Muscle of leg (tissue), 11 donors: ENCODE data around the gene FBXW11. TPM values are rescaled to one million over a fixed set of nuclear protein-coding genes. Genes with fewer than 3 reads are reported as not detected.
A peak's percentile ranks its signal among the peaks of the same experiment; 100 is the strongest.

Source experiments
- DNase-seq: peaks from one replicate; pipeline ENCODE4 v3.0.0; 2013
- H3K27ac ChIP-seq: one replicate; pipeline ENCODE4 v1.5.1; 2013; ENCODE audit warnings: mild to moderate bottlenecking, low read length, control low read depth
- H3K27me3 ChIP-seq: one replicate; pipeline ENCODE4 v1.6.1; 2013; ENCODE audit warnings: low read length; ENCODE audit not compliant: control insufficient read depth, insufficient read depth
- H3K36me3 ChIP-seq: one replicate; pipeline ENCODE4 v1.6.1; 2013; ENCODE audit warnings: low read length; ENCODE audit not compliant: control insufficient read depth, insufficient read depth
- H3K4me1 ChIP-seq: one replicate; pipeline ENCODE4 v1.6.1; 2013; ENCODE audit warnings: low read length; ENCODE audit not compliant: control insufficient read depth, insufficient read depth
- H3K4me3 ChIP-seq: one replicate; pipeline ENCODE4 v1.5.1; 2013; ENCODE audit warnings: low read length, control low read depth
- H3K9me3 ChIP-seq: replicated peaks from 2 replicates; pipeline ENCODE4 v1.6.1; 2013; ENCODE audit warnings: low read depth, low read length; ENCODE audit not compliant: control insufficient read depth
- WGBS: methylation state at CpG from one replicate; pipeline ENCODE4 v1.1.5; 2013; ENCODE audit warnings: missing lambda C conversion rate; ENCODE audit not compliant: insufficient coverage; 5-methylcytosine and 5-hydroxymethylcytosine counted together
- polyA plus RNA-seq, 8 donors: library from polyadenylated mRNA; unstranded; fragments of 120-200 nt; gene quantifications; one replicate each; pipeline versions ENCODE4 v1.2.1 to v1.2.3, GENCODE V29; 2013; ENCODE audit warnings: inconsistent platforms in 1 of 8, low replicate concordance in 1 of 8; ENCODE audit not compliant: insufficient read length in 8 of 8, insufficient read depth in 1 of 8
- total RNA-seq: library from RNA; stranded (reverse); fragments of 120-200 nt; gene quantifications from one replicate; pipeline ENCODE4 v1.2.4, GENCODE V29; 2013

The FBXW11 gene
- total and polyA plus RNA-seq, 9 donors: 28.9 to 45.4 (median 35.9) TPM

DNA sequence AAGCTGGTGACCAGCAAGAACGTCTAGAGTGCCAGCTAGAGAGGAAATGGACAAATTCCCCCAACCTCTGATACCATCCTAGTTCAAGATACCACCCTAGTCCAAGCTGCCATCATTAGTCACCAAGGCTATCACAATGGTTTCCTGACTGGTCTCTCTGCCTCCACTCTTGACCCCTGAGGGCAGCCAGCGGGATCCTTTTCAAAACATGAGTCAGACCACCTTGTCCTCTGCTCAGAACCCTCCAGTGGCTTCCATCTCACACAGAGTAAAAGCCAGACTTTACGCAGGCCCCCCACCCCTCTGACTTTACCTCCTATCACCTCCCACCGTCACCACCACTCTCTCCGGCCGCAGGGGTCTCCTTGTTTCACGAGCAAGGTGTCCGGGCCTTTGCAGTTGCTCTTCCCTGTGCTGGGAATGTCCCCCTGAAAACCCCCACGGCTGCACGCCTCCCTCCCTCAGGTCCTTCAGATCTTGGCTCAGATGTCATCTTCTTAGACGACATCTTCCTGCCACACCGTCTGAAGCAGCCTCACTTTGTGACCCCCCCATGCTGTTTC lies 42.2 kb upstream of the FBXW11 start:
- WGBS: 77% methylated on average over 12 of the region's 12 CpGs
- Histone ChIP-seq H3K9me3 (no peaks in the 10 kb centered on the region), H3K36me3 (peaks cover 37% of the 10 kb centered on the region)

DNA sequence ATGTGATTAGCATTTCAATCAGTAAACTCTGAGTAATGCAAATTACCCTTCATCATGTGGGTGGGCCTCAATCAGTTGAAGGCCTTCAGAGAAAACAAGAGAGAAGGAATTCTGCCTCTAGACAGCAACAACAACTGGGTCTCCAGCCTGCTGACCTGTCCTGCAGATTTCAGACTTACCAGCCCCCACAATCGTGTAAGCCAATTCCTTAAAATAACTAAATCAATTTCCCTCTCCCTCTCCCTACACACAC lies 41.7 kb upstream of the FBXW11 start:
- peaks cover 37% of the 10 kb centered on the region for H3K36me3 ChIP-seq
- 69% methylated on average over 1 of the region's 1 CpG for WGBS
- no peaks in the 10 kb centered on the region for H3K9me3 ChIP-seq
- peaks cover 12% of the 10 kb centered on the region for H3K4me1 ChIP-seq
- H3K27me3 ChIP-seq: no peaks in the 10 kb centered on the region
- H3K4me3 ChIP-seq: no peak overlapping the region
- DNase-seq: no peak
- no peak overlapping the region for H3K27ac ChIP-seq

More for the DNA sequence above, 42.2 kb upstream of the FBXW11 start:
- Histone ChIP-seq H3K27ac (no peak overlapping the region), H3K4me1 (peaks cover 12% of the 10 kb centered on the region), H3K4me3 (no peak overlapping the region), H3K27me3 (no peaks in the 10 kb centered on the region)
- no peak for DNase-seq

DNA sequence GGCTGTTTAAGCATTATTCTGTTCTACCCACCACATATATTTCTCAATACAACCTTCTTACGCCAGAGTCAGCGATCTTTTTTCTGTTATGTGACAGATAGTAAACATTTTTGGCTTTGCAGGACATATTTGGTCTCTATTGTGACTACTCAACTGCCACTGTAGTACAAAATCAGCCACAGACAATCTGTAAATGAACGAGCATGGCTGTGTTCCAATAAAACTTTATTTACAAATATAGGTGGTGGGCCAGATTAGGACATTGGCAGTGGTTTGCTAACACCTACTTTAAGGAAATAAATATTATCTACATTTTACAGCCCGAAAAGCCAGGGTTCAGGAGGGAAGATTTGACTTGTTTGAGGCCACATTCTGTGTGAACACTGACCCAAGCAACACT lies 40.2 kb upstream of the FBXW11 start:
- H3K27ac ChIP-seq: peak overlapping the region; percentile 67
- peaks cover 12% of the 10 kb centered on the region for H3K4me1 ChIP-seq
- no peaks in the 10 kb centered on the region for H3K9me3 ChIP-seq
- no peak overlapping the region for H3K4me3 ChIP-seq
- H3K36me3 ChIP-seq: peaks cover 26% of the 10 kb centered on the region
- DNase-seq: no peak
- WGBS: 100% methylated on average over 1 of the region's 4 CpGs
- no peaks in the 10 kb centered on the region for H3K27me3 ChIP-seq

DNA sequence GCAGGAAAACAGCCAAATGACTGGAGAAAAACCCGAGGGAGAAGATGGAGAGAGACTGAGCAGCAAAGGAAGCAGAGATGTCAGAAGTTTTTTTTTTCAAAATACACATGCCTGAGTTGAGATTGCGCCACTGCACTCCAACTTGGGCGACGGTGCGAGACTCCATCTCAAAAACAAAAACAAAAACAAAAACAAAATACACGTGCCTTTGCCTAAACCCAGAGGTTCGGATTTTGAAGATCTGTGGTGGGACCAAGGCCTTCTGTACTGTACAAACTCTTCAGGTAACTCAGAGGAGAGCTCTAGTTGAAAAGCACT lies 38.8 kb upstream of the FBXW11 start:
- Histone ChIP-seq H3K27ac (no peak overlapping the region), H3K4me1 (peaks cover 12% of the 10 kb centered on the region), H3K27me3 (no peaks in the 10 kb centered on the region), H3K9me3 (no peaks in the 10 kb centered on the region), H3K36me3 (peaks cover 26% of the 10 kb centered on the region), H3K4me3 (no peak overlapping the region)
- 83% methylated on average over 1 of the region's 7 CpGs for WGBS
- no peak for DNase-seq

DNA sequence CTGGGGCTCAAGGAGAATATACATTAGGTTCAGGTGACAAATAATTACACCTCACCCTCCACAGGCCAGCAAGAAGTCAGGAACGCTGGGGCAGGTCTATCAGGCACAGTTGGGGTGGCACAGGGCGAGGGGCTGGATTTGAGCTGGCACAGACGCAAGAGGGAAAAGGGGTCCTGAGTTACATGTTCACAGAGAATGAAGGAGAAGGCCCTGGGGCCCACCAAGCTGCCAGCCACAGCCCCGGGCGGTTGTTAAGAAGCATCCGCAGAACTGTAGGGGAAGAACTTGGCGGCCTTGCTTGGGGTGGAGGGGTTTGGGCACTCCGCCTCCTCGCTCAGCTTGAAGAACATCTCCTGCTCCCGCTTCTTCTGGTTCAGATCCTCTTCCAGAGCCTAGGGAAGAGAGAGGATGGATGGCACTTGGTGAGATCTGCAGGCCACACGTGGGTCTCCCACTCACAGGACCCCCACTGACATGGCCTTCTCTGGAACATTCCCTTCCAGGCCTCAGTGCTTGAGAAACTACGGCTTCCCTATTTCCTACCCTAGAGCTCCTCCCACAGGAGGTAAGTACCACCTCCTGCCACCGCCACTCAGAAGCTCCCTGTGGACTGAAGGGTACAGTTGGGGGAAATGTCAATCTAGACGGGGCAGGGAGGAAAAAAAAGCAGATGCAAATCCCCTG lies 38.3 kb upstream of the FBXW11 start:
- peaks cover 22% of the 10 kb centered on the region for H3K36me3 ChIP-seq
- H3K27ac ChIP-seq: no peak overlapping the region
- WGBS: 74% methylated on average over 7 of the region's 14 CpGs
- no peak overlapping the region for H3K4me3 ChIP-seq
- no peaks in the 10 kb centered on the region for H3K9me3 ChIP-seq
- H3K4me1 ChIP-seq: peaks cover 12% of the 10 kb centered on the region
- DNase-seq: peak; percentile 13
- no peaks in the 10 kb centered on the region for H3K27me3 ChIP-seq

DNA sequence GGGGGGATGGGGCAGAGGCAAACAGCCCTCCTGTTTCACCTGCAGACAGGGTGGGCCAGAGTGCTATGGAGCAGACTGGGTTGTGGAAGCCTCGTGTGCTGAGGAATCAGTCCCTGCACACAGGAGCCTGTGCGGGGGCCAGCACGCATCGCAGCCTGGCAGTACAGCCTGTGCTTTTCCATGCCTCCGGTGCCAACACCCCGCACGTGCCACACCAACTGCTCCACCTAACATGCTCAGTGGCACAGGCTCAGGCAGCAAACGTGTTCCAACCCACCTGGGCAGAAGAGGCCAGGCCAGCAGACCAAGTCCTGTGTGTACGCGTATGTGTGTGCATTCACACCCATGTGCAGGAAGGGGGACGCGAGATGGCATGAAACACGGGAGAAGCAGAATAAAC lies 37.4 kb upstream of the FBXW11 start:
- WGBS: 87% methylated on average over 8 of the region's 13 CpGs
- Histone ChIP-seq H3K27ac (no peak overlapping the region), H3K4me1 (peaks cover 12% of the 10 kb centered on the region), H3K4me3 (no peak overlapping the region), H3K36me3 (peaks cover 15% of the 10 kb centered on the region), H3K27me3 (no peaks in the 10 kb centered on the region), H3K9me3 (no peaks in the 10 kb centered on the region)
- DNase-seq: no peak

DNA sequence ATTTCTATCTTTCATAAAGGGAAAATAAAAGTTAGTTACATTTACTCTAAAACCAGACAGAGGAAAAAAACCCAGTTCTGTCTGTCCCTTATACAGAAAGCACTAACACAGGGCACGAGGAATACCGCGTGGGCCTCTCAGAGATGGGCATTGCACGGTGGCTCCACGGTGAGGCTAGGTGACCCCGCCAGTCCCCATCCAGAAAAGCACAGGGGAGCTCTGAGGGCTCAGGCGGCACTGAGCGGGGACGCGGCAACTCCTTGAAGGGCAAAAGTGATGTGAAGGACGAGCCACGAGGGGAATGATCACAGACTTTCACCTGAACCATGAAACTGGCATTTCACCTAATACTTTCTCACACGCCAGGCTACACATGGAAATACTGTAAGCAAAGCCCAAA lies 35.7 kb upstream of the FBXW11 start:
- Histone ChIP-seq H3K27me3 (no peaks in the 10 kb centered on the region), H3K4me1 (peaks cover 4% of the 10 kb centered on the region), H3K36me3 (peaks cover 12% of the 10 kb centered on the region), H3K27ac (no peak overlapping the region), H3K9me3 (no peaks in the 10 kb centered on the region), H3K4me3 (no peak overlapping the region)
- WGBS: 84% methylated on average over 7 of the region's 13 CpGs
- DNase-seq: no peak

DNA sequence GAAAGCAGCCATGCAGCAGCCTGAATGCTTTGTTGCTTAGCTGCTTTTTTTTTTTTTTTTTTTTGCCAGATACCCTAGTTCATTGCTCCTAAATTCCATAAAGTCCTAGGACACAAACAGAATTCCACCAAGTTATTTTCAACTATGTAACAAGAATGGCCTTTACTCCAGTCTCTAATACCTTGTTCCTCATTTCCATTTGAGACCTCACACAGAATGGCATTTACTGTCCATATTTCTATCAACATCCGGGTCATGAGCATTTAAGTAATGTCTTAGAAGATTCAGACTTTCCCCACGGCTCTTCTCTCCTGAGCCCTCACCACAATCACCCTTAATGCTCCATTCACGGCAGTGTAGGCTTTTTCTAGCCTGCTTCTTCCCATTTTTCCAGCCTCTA lies 31.7 kb upstream of the FBXW11 start:
- Histone ChIP-seq H3K9me3 (no peaks in the 10 kb centered on the region), H3K4me1 (no peaks in the 10 kb centered on the region), H3K27me3 (no peaks in the 10 kb centered on the region), H3K4me3 (no peak overlapping the region), H3K27ac (no peak overlapping the region), H3K36me3 (no peaks in the 10 kb centered on the region)
- no peak for DNase-seq
- WGBS: 86% methylated on average over 3 of the region's 3 CpGs

DNA sequence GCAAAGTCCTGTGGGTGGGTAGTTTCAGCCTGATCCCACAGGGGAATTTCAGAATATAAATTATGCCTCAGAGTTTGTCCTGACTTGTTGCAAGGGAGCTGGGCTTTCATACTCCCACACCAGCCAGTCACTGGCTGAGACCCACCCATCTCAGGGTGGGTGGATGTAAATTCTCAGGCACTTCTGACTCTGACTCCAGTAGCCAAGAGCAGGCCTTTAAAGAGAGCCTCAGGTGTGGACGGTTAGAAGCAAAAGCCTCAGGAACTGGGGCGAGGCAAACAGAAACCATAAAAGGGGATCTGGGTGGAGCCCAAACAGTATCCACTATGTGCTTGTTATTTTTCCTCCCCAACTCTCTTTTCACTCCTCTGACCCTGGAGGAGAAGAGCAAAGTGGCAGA lies 28.6 kb upstream of the FBXW11 start:
- no CpG with 5 or more reads among the region's 2 CpGs for WGBS
- no peaks in the 10 kb centered on the region for H3K4me1 ChIP-seq
- no peak overlapping the region for H3K4me3 ChIP-seq
- H3K36me3 ChIP-seq: no peaks in the 10 kb centered on the region
- H3K27me3 ChIP-seq: no peaks in the 10 kb centered on the region
- H3K9me3 ChIP-seq: peaks cover 4% of the 10 kb centered on the region
- no peak overlapping the region for H3K27ac ChIP-seq
- no peak for DNase-seq

DNA sequence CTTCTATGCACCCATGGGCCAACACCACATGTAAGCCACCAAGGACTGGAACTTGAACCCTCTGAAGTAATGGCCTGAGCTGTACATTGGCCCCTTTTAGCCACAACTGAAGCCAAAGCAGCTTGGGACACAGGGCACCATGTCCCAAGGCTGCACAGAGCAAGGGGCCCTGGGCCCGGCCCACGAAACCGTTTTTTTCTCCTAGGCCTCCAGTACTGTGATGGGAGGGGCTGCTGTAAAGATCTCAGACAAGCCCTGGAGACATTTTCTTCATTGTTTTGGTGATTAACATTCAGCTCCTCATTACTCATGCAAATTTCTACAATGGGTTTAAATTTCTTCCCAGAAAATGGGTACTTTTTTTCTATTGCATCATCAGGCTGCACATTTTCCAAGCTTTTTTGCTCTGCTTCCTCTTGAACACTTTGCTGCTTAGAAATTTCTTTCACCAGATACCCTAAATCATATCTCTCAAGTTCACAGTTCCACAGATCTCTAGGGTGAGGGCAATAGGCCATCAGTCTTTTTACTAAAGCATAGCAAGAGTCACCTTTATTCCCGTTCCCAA lies 25.5 kb upstream of the FBXW11 start:
- 94% methylated on average over 1 of the region's 4 CpGs for WGBS
- H3K4me3 ChIP-seq: no peak overlapping the region
- no peaks in the 10 kb centered on the region for H3K36me3 ChIP-seq
- peaks cover 4% of the 10 kb centered on the region for H3K9me3 ChIP-seq
- H3K27me3 ChIP-seq: no peaks in the 10 kb centered on the region
- no peaks in the 10 kb centered on the region for H3K4me1 ChIP-seq
- no peak overlapping the region for H3K27ac ChIP-seq
- no peak for DNase-seq

DNA sequence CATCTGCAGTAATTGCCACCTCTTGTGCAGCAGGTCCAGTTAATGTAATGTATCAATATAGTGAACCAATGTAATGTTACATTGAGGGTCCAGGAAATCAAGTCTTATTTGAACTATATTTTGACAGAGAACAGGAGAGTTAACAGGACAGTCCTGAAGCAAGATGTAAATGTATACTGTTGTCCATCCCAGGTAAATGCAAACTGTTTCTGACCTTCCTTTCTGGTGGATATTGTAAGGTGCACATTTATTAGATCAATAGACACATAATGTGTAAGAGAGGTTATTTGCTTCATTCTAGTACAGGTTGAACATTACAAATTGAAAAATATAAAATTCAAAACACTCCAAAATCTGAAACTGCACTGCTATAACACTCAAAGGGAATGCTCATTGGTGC lies 23.4 kb upstream of the FBXW11 start:
- no peaks in the 10 kb centered on the region for H3K27me3 ChIP-seq
- no peaks in the 10 kb centered on the region for H3K4me1 ChIP-seq
- no peaks in the 10 kb centered on the region for H3K36me3 ChIP-seq
- H3K4me3 ChIP-seq: no peak overlapping the region
- H3K9me3 ChIP-seq: peaks cover 4% of the 10 kb centered on the region
- no peak overlapping the region for H3K27ac ChIP-seq
- no peak for DNase-seq
